Spleen (tissue), 7 donors: Measurements from ENCODE around the gene GMEB1.

ENCODE experiments used
- CTCF ChIP-seq, 11 experiments: fragments of 200-600 bp in 7 of 11; fragments of 450-650 bp in 4 of 11; sonication (generic) in 4 of 11; IDR thresholded peaks in 8 of 11; conservative IDR thresholded peaks in 3 of 11; 1 replicate in 7 of 11; 2 replicates in 4 of 11; pipeline versions ENCODE4 v1.4.0 to v1.8.0; 2016 to 2021; ENCODE audit warnings: antibody characterized with exemption in 11 of 11, inconsistent platforms in 4 of 11, mild to moderate bottlenecking in 1 of 11
- POLR2A ChIP-seq, 3 donors: fragments of 450-650 bp; IDR thresholded peaks; one replicate each; pipeline ENCODE4 v1.5.1; 2017; ENCODE audit warnings: antibody characterized with exemption in 3 of 3, mild to moderate bottlenecking in 1 of 3
- POLR2AphosphoS5 ChIP-seq, 3 donors: sonication (generic); formaldehyde crosslinking; IDR thresholded peaks; one replicate each; pipeline ENCODE4 v1.5.1; 2017; ENCODE audit warnings: antibody characterized with exemption in 3 of 3
- donor health status: DM: no; HTN: no; CAD: no; lungs with moderate emphysema.
- donor health status: DM: no; HTN: no; CAD: no.
- donor health status: DM: no; HTN: no; CAD: no.

GRCh38 chr1:28759257-28759656 is 90.7 kb downstream of the GMEB1 start:
- TF ChIP-seq CTCF (IDR thresholded peaks at IDR 0.05 in 8 of 11, conservative IDR thresholded peaks at IDR 0.05 in 3 of 11) (no peak), POLR2A (IDR thresholded peaks at IDR 0.05) (no peak), POLR2AphosphoS5 (IDR thresholded peaks at IDR 0.05) (no peak)
